GM12892 (cell line): ENCODE data around the gene PDS5B.

ENCODE experiments used
- POLR2A ChIP-seq: IDR thresholded peaks from 2 replicates; pipeline ENCODE4 v1.6.1; 2011; ENCODE audit warnings: low read depth, low read length, control low read depth
- TAF1 ChIP-seq: IDR thresholded peaks from 2 replicates; pipeline ENCODE4 v1.6.1; 2011; ENCODE audit warnings: low read depth, mild to moderate bottlenecking, control low read depth, low read length, borderline replicate concordance

DNA sequence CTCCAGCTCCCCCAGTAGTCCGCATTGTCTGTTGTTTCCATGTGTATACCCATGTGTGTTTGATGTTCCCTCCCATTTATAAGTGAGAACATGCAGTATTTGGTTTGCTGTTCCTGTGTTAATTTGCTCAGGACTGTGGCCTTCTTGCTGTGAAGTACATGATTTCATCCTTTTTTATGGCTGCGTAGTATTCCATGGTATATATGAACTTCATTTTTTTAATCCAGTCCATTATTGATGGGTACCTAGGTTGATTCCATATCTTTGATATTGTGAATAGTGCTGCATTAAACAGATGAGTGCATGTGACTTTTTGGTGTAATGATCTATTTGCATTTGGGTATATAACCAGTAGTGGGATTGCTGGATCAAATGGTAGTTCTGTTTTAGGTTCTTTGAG is 175.2 kb downstream of the PDS5B start:
- TF ChIP-seq POLR2A (no peak), TAF1 (no peak)
